Fibroblast of skin of scalp (primary cell): Measurements from ENCODE around the gene ALG12.
"Not testable (repeated sequence)": the region's sequence is repeated elsewhere in the genome, so short reads cannot be mapped to it uniquely, and the experiment has no call there.

Experiments used
- DNase-seq: peaks from one replicate; pipeline ENCODE4 v3.0.0-alpha.2; 2013

ALG12 gene

GRCh38 chr22:49865156-49865555 is 53.1 kb downstream of the ALG12 start:
- DNase-seq: no peak

GRCh38 chr22:49863931-49864330 is 54.3 kb downstream of the ALG12 start:
- no peak for DNase-seq

- no peak for DNase-seq
Observed at GRCh38 chr22:49862496-49862776, 55.8 kb downstream of the ALG12 start.

- DNase-seq: no peak
Observed at GRCh38 chr22:49861642-49862495, 56.4 kb downstream of the ALG12 start.

GRCh38 chr22:49858827-49859226 is 59.4 kb downstream of the ALG12 start:
- DNase-seq: no peak

GRCh38 chr22:49856766-49857618 is 61.2 kb downstream of the ALG12 start:
- no peak for DNase-seq

GRCh38 chr22:49856343-49856742 is 61.9 kb downstream of the ALG12 start:
- DNase-seq: no peak

- DNase-seq: no peak
Observed at GRCh38 chr22:49855251-49855911, 62.9 kb downstream of the ALG12 start.

- DNase-seq: no peak
Observed at GRCh38 chr22:49853981-49854831, 64.0 kb downstream of the ALG12 start.

- DNase-seq: peak; percentile 97
Observed at GRCh38 chr22:49852898-49853894, 65.0 kb downstream of the ALG12 start, which contains the start of gene ZBED4. Gene ZBED4 (plus strand): TSS chr22:49853844. CDS start chr22:49883663, 29,819 bp downstream.

GRCh38 chr22:49852568-49852897 is 65.7 kb downstream of the ALG12 start:
- not testable (repeated sequence) for DNase-seq

GRCh38 chr22:49850959-49851802 is 67.1 kb downstream of the ALG12 start:
- DNase-seq: no peak
